ENCODE results near the gene GJC1.
"Not testable (repeated sequence)": the region's sequence is repeated elsewhere in the genome, so short reads cannot be mapped to it uniquely, and the experiment has no call there.

The GJC1 gene

GRCh38 chr17:44842748-44843147 lies 12.7 kb upstream of the GJC1 start:
- no peak for DNase-seq

DNA sequence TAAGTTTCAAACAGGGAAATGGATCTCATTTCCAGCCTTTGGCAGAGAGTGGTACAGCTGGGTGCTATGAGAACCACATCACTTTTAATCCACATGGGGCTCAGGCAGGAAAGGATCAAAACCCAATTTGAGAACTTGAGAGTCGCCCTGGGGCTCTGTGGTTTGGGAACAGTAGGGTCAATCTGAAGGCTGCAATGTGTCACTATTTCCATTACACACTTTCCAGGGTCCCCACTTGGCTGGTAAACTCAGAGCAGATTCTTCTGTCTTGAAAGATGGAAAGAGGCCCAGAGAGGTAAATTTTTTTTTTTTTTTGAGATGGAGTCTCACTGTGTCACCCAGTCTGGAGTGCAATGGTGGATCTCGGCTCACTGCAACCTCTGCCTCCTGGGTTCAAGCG lies 10.8 kb upstream of the GJC1 start:
- DNase-seq, result no peak

DNA sequence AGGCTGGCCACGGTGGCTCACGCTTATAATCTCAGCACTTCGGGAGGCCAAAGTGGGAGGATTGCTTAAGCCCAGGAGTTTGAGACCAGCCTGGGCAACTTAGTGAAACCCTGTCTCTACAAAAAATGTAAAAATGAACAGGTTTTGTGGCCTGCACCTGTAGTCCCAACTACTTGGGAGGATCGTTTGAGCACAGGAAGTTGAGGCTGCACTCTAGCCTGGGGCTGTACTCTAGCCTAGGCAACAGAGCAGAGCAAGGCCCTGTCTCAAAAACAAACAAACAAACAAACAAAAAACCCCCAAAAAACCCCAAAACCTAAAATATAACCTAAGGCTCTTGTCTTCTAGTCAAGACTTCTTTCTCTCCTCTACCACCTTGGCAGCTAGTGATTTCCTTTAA lies 10.2 kb upstream of the GJC1 start:
- no peak for DNase-seq

DNA sequence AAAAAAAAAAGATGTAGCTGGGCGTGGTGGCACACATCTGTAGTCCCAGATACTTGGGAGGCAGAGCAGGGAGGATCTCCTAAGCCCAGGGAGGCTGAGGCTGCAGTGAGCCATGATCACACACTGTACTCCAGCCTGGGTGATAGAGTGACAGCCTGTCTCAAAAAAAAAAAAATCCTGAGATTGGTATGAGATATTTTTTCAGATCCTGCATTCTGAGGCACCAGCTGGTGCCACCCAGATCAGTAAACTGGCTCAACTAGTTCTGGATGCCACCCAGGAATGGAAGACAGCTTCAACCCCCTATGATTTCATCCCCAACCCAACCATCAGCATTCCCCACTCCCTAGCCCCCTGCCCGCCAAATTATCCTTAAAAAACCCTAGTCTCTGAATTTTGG lies 7.1 kb upstream of the GJC1 start:
- no peak for DNase-seq

DNA sequence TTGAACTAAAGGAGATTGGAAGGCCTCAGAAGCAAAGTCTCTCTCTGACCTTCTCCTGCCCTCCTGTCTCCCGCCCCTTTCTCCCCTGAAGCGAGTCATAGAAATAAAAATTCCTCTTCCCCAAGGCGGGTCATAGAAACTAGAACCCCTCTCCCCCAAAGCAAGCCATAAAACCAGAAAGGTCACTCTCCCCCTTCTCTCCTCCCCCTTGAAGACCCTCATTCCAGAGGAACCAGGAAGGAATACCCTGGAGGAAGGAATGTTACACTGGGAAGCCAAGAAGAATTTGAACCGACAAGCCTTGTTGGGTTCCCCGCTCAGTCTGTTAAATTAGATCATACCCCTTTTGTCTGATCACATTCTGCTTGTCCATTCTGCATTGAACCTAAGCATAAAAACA lies 2.7 kb upstream of the GJC1 start:
- DNase-seq, result no peak

GRCh38 chr17:44831371-44831770 lies 1.3 kb upstream of the GJC1 start:
- DNase-seq, result no peak

GRCh38 chr17:44830359-44831288 lies 537 bp upstream of the GJC1 start:
- DNase-seq, result no peak

GRCh38 chr17:44828919-44829522 lies 1.1 kb downstream of the GJC1 start:
- no peak for DNase-seq

GRCh38 chr17:44827863-44828262 lies 2.2 kb downstream of the GJC1 start:
- DNase-seq, result no peak

DNA sequence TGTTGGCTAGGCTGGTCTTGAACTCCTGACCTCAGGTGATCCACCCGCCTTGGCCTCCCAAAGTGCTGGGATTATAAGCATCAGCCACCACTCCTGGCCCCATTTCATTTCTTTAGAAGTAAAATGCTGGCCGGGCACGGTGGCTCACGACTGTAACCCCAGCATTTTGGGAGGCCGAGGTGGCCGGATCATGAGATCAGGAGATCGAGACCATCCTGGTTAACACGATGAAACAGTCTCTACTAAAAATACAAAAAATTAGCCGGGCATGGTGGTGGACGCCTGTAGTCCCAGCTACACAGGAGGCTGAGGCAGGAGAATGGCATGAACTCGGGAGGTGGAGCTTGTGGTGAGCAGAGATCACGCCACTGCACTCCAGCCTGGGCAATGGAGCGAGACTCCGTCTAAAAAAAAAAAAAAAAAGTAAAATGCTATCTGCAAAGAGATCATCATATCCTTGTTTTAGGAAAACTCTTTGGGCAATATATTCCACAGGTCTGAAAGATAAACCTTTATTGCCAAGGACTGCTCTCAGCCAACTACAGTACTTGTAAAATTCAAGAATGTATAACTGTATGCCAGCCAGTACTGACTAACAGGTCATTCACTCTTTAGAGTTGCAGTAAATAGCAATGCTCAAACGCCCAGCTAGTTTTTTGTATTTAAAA lies 3.8 kb downstream of the GJC1 start:
- no peak for DNase-seq

DNA sequence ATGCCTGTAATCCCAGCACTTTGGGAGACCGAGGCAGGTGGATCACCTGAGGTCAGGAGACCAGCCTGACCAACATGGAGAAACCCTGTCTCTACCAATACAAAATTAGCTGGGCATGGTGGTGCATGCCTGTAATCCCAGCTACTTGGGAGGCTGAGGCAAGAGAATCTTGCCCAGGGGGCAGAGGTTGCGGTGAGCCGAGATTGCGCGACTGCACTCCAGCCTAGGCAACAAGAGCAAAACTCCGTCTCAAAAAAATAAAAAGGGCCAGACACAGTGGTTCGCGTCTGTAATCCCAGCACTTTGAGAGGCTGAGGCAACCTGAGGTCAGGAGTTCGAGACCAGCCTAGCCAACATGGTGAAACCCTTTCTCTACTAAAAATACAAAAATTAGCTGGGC lies 4.9 kb downstream of the GJC1 start:
- not testable (repeated sequence) for DNase-seq

DNA sequence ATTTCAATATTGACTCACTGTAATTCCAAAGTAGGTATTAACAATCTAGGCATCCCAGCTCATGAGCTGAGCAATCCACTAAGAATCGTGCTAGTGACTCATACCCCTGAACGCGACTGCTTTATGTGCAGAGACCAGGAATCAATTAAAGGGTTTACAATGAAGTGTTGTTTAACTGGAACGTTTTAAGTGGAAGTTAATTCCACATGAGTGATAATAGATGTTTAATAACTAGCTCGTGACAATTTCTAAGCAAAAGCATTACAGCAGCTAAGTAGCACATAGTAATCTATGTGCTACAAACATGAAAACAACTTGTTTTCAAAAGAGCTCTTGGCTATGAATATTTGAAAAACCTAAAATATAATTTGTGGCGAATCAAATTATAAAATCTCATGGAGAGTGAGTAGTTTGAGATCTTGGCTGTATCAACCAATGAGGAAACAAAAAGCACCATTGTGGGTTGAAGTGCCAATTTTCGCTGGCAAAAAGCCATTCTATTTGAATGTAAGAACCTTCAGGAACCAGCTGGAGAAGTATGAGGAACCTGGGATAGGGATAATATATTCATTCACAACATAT lies 9.4 kb downstream of the GJC1 start:
- no peak for DNase-seq

- DNase-seq, result not testable (repeated sequence)
These were observed 11.6 kb downstream of the GJC1 start for GRCh38 chr17:44818508-44818907.

DNA sequence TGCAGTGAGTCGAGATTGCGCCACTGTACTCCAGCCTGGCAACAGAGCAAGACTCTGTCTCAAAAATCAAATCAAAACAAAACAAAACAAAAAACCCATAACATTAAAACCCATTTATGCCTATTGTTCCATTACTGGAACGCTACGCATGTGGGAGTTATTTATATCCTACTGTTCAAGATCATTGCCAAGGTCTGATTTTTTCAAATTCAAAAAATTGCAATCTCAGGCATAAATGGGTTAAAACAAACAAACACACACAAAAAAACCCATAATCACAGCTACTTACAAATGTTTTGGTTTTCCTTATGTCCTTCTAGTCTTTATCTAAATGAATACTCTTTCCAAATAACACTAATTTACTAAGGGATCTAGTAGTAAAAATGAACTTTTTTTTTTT lies 17.8 kb downstream of the GJC1 start:
- no peak for DNase-seq

DNA sequence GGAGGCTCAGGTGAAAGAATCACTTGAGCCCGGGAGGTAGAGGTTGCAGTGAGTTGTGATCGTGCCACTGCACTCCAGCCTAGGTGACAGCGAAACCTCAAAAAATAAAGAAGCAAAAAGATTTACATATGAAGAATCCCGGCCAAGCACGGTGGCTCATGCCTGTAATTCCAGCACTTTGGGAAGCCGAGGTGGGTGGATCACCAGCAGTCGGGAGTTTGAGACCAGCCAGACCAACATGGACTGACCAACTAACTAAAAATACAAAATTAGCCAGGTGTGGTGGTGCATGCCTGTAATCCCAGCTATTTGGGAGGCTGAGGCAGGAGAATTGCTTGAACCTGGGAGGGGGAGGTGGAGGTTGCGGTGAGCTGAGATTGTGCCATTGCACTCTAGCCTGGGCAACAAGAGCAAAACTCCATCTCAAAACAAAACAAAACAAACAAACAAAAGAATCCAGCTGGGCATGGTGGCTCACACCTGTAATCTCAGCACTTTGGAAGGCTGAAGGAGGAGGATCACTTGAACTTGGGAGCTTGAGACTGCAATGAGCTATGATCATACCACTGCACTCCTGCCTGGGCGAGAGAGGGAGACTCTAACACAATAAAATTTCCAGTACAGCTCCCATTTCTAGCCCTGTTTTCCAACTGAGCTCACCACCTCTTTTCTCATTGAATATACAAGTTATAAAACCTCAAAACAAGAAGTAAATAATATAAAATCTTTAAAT lies 21.3 kb downstream of the GJC1 start:
- DNase-seq, result not testable (repeated sequence)

DNA sequence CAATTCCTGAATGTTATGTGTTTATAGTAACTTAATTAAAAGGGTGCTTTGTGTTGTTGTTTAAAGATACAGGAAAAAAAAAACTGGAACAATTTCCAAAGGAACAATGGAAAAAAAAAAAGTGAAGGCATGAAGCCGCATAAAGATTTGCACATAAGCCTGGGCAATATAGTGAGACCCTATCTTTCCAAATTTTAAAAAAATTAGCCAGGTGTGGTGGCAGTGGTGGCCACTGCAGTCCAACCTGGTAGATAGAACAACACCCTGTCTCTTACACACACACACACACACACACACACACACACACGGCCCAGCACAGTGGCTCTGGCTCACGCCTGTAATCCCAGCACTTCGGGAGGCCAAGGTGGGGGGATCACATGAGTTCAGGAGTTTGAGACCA lies 21.9 kb downstream of the GJC1 start:
- no peak for DNase-seq

- no peak for DNase-seq
These were observed 22.3 kb downstream of the GJC1 start for GRCh38 chr17:44807817-44808155.

- DNase-seq, result no peak
These were observed 22.8 kb downstream of the GJC1 start for GRCh38 chr17:44807093-44807816.

DNA sequence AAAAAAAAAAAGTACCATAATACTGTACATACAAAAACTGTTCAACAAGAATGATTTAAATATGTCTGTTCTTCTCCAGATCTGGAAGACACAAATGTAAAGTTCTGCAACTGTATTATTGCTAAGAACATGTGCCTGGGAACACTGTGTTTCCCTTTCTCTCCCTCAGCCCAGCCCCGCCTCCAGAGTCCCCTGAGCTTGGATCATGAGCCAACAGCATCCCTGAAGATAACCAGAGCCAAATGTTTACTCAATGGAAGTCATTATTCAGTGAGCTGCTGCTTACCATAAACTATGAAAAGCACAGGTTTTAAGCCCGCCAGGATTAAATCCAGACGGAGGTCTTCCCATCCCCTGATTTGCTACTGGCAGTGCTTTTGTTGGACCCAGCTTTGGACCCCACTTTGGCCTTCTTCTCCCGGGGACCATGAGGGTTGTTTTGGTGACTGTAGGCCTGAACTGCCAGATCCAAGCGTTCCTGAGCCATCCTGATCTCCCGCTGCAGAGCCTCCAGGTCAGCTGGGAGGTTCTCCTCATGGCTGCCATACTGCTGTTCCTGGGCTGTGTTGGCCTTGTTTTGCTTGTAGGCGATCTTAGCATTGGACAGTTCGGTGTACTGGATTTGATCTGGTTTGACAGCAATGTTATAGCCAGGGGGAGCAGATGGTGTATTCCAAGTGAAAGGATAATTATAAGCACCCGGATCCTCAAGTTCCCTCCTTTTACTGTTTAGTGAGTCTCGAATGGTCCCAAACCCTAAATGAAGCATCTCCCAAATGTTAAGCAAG lies 25.6 kb downstream of the GJC1 start:
- DNase-seq, result no peak

DNA sequence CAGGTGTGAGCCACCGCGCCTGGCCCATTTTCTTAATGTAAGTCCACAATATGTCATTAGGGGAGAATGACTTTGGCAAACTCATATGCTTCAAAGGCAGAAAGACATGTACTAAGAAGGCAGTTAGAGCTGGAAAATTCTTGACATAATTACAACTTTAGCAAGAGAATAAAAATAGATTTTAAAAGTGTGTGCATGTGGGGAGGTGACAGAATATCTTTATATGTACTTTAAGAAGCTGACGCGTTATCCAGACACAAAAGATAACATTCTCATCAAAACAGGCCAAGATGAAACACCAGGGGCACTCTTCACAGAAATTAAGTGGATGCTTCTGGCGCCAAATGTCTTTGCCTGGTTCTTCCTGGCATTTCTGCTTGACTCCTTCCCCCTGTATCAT lies 28.2 kb downstream of the GJC1 start:
- DNase-seq, result no peak

GRCh38 chr17:44798356-44798755 lies 31.7 kb downstream of the GJC1 start:
- DNase-seq, result no peak
